T1000 (cell line): ENCODE data around the gene MAPK7.

Source experiments
- DNase-seq: peaks from one replicate; lab custom pipeline; 2025; ENCODE audit warnings: mixed read lengths; lab: John Stamatoyannopoulos, UW

Gene MAPK7

GRCh38 chr17:19421219-19421618 is 42.9 kb downstream of the MAPK7 start:
- DNase-seq, result no peak

- no peak for DNase-seq
Measured at GRCh38 chr17:19421926-19422325, 43.6 kb downstream of the MAPK7 start.

DNA sequence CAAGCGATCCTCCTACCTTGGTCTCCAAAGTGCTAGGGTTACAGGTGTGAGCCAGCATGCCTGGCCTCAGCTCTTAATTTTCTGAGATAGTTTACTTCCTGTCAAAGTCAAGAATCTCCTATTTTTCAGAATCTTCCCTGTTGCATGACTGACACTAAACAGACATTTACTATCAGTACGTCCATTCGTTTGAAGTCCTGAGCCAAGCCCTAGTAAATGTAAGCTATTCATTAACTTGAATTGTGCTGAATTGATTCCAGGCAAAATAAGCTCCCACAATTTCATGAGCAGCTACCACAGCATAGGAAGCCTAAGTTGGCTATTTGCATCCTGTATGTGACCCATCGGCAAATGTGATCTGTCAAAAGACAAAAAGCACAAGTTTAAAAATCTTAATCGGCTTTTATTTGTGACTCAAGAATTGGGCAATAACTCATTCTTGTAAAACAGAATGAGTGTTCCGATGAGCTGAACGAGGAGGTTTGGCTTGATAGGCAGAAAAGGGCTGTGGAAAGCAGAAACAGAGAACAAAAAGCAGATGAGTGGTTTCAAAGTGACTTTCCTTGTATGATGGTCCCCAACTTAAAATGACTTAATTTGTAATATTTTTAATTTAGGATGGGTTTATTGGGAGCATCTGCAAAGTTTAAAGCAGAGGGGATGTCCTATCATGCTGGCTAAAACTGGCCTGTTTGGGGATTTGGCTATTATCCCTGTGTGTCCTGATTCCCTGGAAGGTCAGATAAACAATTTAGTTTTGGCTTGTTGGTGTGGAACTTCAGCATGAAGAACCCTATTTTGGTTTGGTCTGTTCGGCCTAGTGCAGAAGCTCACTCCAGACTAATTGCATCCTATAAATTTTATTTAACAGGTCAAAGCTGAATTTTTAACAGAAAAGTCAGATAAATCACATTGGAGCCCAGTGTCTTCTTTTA is 46.9 kb downstream of the MAPK7 start:
- no peak for DNase-seq

- no peak for DNase-seq
Measured at GRCh38 chr17:19426631-19427030, 48.3 kb downstream of the MAPK7 start.

DNA sequence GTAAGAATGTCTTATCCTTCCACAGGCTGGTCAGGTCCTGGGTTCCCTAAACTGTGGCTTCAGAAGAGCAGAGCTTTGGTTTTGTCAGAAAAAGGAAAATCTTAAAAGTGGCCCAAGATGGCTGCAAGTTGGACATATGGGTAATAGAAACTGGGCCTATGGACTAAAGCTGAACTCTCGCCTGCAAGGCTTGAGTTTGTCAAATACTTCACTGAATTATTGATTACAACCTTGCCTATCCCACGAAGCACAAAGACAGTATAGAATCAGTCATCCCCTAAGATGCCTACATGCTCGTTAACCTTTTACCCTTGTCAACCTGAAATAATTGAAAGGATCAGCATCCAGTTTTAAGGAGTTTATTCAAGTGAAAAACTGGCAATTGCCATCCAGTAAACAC is 53.4 kb downstream of the MAPK7 start:
- no peak for DNase-seq
